Subcutaneous abdominal adipose tissue (tissue), 5 donors: Measurements from ENCODE around the gene CALML3.
"Not testable (repeated sequence)": the region's sequence is repeated elsewhere in the genome, so short reads cannot be mapped to it uniquely, and the experiment has no call there.

Experiments used
- H3K27ac ChIP-seq: one replicate; pipeline ENCODE4 v1.7.0; 2013; ENCODE audit warnings: low read depth, mild to moderate bottlenecking, inconsistent platforms, low read length, moderate library complexity
- H3K27me3 ChIP-seq, 5 donors: one replicate each; pipeline ENCODE4 v1.7.0; 2013; ENCODE audit warnings: low read length in 5 of 5, inconsistent platforms in 1 of 5; ENCODE audit not compliant: control insufficient read depth in 5 of 5, insufficient read depth in 4 of 5
- H3K36me3 ChIP-seq, 5 donors: one replicate each; pipeline ENCODE4 v1.7.0; 2013; ENCODE audit warnings: low read length in 5 of 5; ENCODE audit not compliant: control insufficient read depth in 5 of 5, insufficient read depth in 5 of 5
- H3K4me1 ChIP-seq, 5 donors: one replicate each; pipeline ENCODE4 v1.7.0; 2013; ENCODE audit warnings: low read length in 5 of 5, mild to moderate bottlenecking in 3 of 5, moderate library complexity in 1 of 5; ENCODE audit not compliant: control insufficient read depth in 5 of 5, insufficient read depth in 5 of 5
- H3K4me3 ChIP-seq, 5 donors: one replicate each; pipeline ENCODE4 v1.7.0; 2013; ENCODE audit warnings: low read length in 5 of 5, low read depth in 1 of 5
- H3K9ac ChIP-seq, 5 donors: one replicate each; pipeline ENCODE4 v1.7.0; 2013; ENCODE audit warnings: low read length in 5 of 5, mild to moderate bottlenecking in 4 of 5, moderate library complexity in 3 of 5
- H3K9me3 ChIP-seq, 5 donors: one replicate each; pipeline ENCODE4 v1.7.0; 2013; ENCODE audit warnings: low read length in 5 of 5; ENCODE audit not compliant: control insufficient read depth in 5 of 5
- donor health status: healthy.
- donor health status: healthy.
- donor health status: healthy.
- donor health status: healthy.
- donor health status: healthy.

Gene CALML3

DNA sequence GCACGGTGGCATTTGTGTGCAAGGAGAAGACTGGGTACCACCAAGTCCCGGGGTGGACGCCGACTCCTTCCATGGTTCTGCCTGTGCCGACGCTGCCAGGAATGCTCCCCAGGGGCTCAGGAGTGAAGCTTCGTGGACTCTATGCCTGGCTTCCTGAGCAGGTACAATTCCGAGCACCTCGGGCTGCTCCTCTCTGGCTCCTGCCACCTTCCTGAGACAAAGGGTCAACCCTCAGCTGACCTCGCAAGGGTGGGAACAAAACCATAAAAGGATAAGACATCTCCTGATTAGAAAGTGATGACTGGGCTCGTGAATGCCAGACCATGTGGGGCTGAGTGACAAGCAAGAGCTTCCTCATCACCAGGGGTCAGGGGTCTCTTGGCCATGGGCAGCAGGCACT, 31.8 kb downstream of the CALML3 start:
- H3K4me1 ChIP-seq, result peaks cover 2 to 23% (median 14%) of the 10 kb centered on the region in 5 donors
- no peak overlapping the region for H3K27ac ChIP-seq
- H3K9me3 ChIP-seq, result no peaks in the 10 kb centered on the region
- H3K4me3 ChIP-seq, result no peak overlapping the region
- H3K36me3 ChIP-seq, result no peaks in the 10 kb centered on the region
- H3K9ac ChIP-seq, result no peak overlapping the region
- H3K27me3 ChIP-seq, result no peaks in the 10 kb centered on the region

DNA sequence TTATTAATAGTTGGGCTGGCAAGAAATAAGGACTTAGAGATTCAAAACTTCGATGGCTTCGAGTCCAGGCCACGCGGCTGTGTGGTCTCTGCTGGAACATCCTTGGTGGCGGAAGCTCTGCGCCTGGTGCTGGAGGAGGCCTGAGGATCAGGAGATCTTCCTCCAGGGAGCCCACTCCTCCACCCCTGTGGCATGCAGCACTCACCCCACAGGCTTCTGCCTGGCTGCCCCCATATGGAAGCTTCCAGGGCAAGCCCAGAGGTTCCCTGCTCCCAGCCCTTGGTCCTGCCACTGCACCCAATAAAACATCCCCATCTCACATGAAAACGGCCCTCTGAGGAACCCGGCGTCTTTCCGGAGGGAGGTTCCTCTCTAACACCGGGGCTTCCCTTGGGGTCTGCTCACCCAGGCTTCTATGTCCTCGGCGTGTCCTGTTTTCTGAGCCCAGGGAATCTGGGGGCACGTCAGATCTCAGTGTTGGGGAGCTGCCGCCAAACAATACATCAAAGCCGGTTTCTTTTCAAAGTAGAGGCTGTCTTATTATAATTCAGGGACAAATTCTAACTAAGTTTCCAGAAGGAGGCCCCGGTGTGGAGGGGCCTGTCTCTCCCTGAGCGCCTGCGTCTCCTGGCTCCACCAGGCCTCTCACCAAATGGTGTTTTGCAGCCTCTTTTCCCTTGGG, 32.4 kb downstream of the CALML3 start:
- H3K9ac ChIP-seq, result no peak overlapping the region
- H3K4me3 ChIP-seq, result no peak overlapping the region
- no peaks in the 10 kb centered on the region for H3K27me3 ChIP-seq
- H3K27ac ChIP-seq, result no peak overlapping the region
- no peaks in the 10 kb centered on the region for H3K36me3 ChIP-seq
- no peaks in the 10 kb centered on the region for H3K9me3 ChIP-seq
- peaks cover 2 to 23% (median 14%) of the 10 kb centered on the region in 5 donors for H3K4me1 ChIP-seq

DNA sequence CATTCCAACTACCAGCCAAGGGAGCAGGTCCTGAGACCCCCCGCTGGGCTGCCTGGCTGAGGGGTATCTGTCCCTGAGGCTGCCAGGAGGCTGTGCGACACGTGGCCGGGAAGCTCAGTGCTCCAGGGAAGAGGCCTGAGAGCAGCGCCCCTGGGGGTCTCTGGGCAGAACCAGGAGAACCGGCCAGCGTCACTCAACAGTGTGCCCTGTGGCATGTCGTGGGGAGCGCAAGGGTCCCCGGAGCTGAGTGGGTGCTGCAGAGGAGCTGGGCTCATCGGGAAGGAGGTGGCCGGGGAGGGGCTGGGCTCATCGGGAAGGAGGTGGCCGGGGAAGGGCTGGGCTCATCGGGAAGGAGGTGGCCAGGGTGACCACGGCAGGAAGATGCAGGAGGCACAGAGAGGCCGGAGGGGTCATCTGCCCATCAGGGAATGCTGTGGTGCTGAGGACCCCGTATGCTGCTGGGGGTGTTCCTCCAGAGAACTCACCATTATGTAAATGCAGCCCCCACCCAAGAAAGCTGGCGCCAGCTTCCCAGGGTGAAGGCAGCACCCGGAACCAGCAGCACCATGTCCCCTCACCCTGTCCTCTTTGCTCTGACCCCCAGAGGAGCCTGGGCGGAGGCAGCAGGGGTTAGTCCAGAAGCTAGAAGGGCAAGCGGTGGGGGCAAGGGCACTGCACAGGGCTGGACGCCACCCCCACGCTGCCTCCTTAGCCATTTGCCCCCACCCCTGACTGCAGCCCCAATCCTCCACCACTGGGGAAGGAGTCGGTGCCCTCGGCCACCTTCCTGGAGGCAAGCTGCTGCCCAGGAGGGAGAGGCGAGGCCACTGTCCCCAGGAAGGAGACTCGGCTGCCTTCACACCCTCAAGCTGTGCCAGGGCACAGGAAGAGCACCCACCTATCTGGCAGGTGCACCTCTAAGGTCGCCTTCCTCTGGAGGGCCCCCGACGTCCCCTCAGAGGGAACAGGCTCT, 33.3 kb downstream of the CALML3 start:
- H3K9me3 ChIP-seq, result no peaks in the 10 kb centered on the region
- H3K4me3 ChIP-seq, result no peak overlapping the region
- H3K27ac ChIP-seq, result no peak overlapping the region
- no peak overlapping the region for H3K9ac ChIP-seq
- peaks cover 2 to 27% (median 17%) of the 10 kb centered on the region in 5 donors for H3K4me1 ChIP-seq
- H3K27me3 ChIP-seq, result no peaks in the 10 kb centered on the region
- H3K36me3 ChIP-seq, result no peaks in the 10 kb centered on the region

DNA sequence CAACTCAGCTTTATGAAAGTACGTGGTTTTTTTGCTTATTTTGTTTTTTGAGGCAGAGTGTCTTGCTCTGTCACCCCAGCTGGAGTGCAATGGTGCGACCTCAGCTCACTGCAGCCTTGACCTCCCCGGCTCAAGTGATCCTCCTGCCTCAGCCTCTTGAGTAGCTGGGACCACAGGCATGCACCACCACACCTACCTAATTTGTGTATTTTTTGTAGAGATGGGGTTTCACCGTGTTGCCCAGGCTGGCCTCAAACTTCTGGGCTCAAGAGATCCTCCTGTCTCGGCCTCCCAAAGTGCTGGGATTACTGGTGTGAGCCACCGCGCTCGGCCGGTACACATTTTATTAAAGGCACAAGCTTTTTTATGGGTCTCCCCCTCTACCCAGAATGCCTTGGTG, 34.3 kb downstream of the CALML3 start:
- H3K4me3 ChIP-seq, H3K27ac ChIP-seq: not testable (repeated sequence)
- H3K4me1 ChIP-seq, result peaks cover 5 to 35% (median 24%) of the 10 kb centered on the region in 5 donors

DNA sequence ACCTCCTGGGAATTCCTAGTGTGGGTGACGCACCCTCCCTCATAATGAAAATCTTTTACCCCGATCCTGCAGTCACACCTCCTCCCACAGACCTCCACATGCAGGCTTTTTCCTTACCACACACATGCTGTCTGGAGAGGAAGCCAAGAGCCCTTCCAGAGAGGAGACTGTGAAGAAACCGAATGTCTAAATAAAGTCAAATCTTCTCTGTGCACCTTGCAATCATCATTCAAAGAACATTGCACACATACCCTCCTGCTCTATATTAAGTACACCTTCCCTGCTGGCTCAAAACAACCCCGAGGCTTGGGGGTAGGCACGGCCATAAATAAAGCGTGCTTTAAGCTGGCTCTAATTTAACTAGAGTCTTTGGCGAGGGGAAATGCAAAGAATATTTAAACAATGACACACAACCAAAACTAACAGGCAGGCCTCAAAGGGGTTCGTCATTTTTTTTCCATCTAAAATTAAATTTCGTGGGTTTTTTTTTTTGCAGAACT, 34.9 kb downstream of the CALML3 start:
- peaks cover 0 to 4% (median 0%) of the 10 kb centered on the region in 5 donors for H3K27me3 ChIP-seq
- H3K27ac ChIP-seq, result no peak overlapping the region
- peaks cover 4 to 35% (median 24%) of the 10 kb centered on the region in 5 donors for H3K4me1 ChIP-seq
- H3K4me3 ChIP-seq, result no peak overlapping the region
- H3K9me3 ChIP-seq, result no peaks in the 10 kb centered on the region
- no peak overlapping the region for H3K9ac ChIP-seq
- H3K36me3 ChIP-seq, result no peaks in the 10 kb centered on the region

More for the DNA sequence above, 34.3 kb downstream of the CALML3 start:
- not testable (repeated sequence) for H3K9me3 ChIP-seq, H3K36me3 ChIP-seq, H3K9ac ChIP-seq, H3K27me3 ChIP-seq

DNA sequence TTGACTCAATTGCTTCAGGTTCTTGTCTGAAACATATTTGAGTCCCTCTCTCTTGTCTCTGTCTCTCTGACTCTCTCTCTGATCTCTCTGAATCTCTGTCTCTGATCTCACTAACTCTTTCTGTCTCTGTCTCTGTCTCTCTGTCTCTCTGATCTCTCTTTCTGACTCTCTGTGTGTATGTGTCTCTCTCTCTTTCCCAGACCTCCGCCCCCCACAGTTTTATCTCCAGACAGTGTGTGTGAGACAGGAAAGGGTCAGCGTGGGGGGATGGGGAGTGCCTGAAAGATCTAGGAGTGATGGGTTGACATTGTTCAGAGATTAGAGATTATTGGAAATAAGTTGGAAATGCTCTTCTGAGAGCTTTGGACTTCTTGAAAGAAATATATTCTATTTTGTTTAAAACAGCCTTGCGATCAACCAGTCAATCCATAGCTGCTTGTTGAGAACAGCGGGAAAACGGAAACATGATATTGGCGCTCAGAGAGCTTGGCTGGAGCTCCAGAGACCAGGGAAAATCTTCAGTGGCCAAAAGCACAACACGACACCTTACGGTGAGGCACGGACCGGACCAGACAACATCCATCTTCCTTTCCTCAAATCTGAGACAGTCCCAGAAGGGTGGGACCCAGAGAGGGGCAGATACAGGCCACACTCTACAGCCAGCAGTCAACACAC, 35.5 kb downstream of the CALML3 start:
- H3K4me3 ChIP-seq, result no peak overlapping the region
- H3K9me3 ChIP-seq, result no peaks in the 10 kb centered on the region
- peaks cover 4 to 31% (median 19%) of the 10 kb centered on the region in 5 donors for H3K4me1 ChIP-seq
- H3K27ac ChIP-seq, result no peak overlapping the region
- H3K36me3 ChIP-seq, result no peaks in the 10 kb centered on the region
- H3K27me3 ChIP-seq, result peaks cover 0 to 4% (median 0%) of the 10 kb centered on the region in 5 donors
- no peak overlapping the region for H3K9ac ChIP-seq

DNA sequence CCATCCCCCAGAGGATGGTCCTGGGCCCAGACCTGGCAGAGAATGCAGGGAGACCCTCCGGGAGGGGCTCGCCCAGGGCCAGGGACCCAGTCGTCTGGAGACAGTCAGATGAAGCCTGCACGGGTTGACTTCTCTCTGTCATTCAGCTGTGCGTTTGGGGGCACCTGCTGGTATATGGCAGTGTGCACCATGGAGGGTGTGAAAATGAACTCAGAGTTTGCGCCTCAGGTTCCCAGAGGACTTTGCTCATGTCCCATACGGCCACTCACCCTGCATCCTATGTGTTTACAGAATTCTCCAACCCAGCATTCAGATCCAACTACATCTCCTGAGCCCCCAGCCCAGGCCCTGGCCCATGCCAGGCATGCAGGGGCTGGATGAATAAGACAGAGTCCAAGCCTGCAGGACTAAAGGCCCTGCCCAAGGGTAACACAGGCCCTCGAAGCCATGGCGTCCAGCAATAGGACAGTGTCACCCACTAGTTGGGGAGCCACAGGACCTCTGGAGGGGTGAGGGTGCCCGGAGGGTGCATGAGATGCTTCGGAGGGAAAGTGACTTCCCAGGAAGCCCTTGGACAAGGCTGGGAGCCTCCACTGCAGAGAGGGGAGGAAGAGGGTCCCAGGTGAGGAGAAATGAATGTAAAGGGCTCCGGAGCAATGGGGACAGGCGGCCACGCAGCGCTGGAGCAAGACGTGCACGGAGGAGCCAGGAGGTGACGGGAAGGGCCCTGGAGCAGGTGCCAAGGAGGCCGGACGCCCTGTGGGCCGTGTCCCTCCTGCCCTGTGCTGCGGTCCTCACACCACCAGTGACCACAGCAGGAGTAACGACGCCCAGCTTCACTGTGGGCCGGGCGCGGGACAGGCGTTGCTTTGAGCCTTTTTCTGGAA, 36.3 kb downstream of the CALML3 start:
- Histone ChIP-seq H3K4me3 (no peak overlapping the region), H3K27me3 (peaks cover 0 to 4% (median 0%) of the 10 kb centered on the region in 5 donors)

DNA sequence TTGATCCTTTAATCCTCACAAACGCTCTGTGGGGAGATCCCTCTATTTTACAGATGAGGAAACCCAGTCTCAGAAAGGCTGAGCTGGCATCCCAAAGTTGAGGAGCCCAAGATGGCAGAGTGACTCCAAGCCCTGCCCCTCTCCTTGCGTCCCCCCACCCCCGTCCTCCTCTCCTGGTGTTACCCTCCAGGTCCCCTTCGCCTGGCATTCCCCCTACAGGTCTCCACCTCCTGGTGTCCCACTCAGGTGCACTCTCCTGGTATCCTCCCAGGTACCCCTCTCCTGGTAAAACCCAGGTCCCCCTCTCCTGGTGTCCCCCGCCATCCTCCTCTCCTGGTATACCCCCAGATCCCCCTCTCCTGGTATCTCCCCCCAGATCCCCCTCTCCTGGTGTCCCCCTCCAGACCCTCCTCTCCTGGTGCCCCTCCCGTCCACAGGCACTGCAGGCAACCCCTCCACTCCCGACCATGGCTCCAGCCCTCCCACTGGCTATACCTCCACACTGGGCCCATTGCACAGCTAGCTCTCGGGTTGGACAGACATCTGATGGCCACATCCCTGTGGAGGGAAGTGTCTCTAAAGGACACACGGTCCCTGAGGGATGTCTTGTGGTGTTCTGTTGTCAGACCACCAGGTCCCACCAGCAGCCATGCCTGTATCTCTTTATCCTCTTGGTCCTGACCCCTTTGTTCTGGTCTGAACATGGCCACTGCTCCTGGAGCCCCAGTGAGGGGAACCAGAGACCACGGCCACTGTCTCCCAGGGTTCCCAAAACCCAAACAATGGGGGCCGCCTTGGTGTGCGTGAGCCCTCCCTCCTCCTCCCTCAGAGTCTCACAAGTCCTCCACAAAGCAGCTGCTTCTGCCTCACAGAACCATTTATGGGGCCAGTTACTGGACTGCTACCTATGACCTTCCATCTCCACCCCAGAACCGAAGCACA, 37.2 kb downstream of the CALML3 start:
- H3K36me3 ChIP-seq, result no peaks in the 10 kb centered on the region
- H3K9ac ChIP-seq, result no peak overlapping the region
- peaks cover 0 to 4% (median 0%) of the 10 kb centered on the region in 5 donors for H3K27me3 ChIP-seq
- H3K4me3 ChIP-seq, result no peak overlapping the region
- no peaks in the 10 kb centered on the region for H3K9me3 ChIP-seq
- H3K27ac ChIP-seq, result no peak overlapping the region
- H3K4me1 ChIP-seq, result peaks cover 4 to 30% (median 17%) of the 10 kb centered on the region in 5 donors

More for the DNA sequence above, 36.3 kb downstream of the CALML3 start:
- no peak overlapping the region for H3K27ac ChIP-seq
- no peaks in the 10 kb centered on the region for H3K9me3 ChIP-seq
- peaks cover 4 to 30% (median 17%) of the 10 kb centered on the region in 5 donors for H3K4me1 ChIP-seq
- H3K9ac ChIP-seq, result no peak overlapping the region
- no peaks in the 10 kb centered on the region for H3K36me3 ChIP-seq
